Endothelial cell of umbilical vein (primary cell): ENCODE measurements around the gene MARK1. TPM values are rescaled to one million over a fixed set of nuclear protein-coding genes. Genes with fewer than 3 reads are reported as not detected.

ENCODE experiments used
- BruUV-seq: library from RNA; stranded (reverse); fragments of 400-500 nt; replicated peaks from 2 replicates; lab custom pipeline; 2021; lab: Mats Ljungman, UMichigan
- CTCF ChIA-PET: fragments of 300-600, 350-600 bp; sonication (Branson Sonifier 250); formaldehyde crosslinking; loops from one replicate; lab custom pipeline; 2021; ENCODE audit warnings: antibody characterized with exemption, inconsistent platforms; lab: Charles Lee
- POLR2A ChIA-PET: fragments of 300-600, 350-600 bp; sonication (Branson Sonifier 250); formaldehyde crosslinking; loops from one replicate; lab custom pipeline; 2021; ENCODE audit warnings: antibody characterized with exemption, inconsistent platforms; lab: Charles Lee
- DNase-seq: peaks from one replicate; pipeline ENCODE4 v3.0.0-alpha.2; 2011; ENCODE audit warnings: low read depth, low spot score
- FAIRE-seq: peaks from 2 replicates; lab custom pipeline; 2011; peaks lifted over from hg19 to GRCh38; lab: Jason Lieb, UNC
- H2AFZ ChIP-seq: 2 replicates; pipeline ENCODE4 v1.6.0; 2012; ENCODE audit warnings: low read depth, low read length, control low read depth, inconsistent platforms
- H3K27ac ChIP-seq: 2 replicates; pipeline ENCODE4 v1.5.1; 2011; ENCODE audit warnings: low read depth, mild to moderate bottlenecking, control low read depth, low read length, moderate library complexity; ENCODE audit not compliant: insufficient read depth
- H3K27me3 ChIP-seq, 2 experiments: 2 replicates each; pipeline versions ENCODE4 v1.6.0 to v1.6.1; 2011; ENCODE audit warnings: low read length in 2 of 2, mixed read lengths in 1 of 2; ENCODE audit not compliant: control insufficient read depth in 2 of 2, insufficient read depth in 2 of 2
- H3K36me3 ChIP-seq, 2 experiments: 2 replicates in 1 of 2; 3 replicates in 1 of 2; pipeline ENCODE4 v1.5.1; 2011; ENCODE audit warnings: low read length in 2 of 2, mild to moderate bottlenecking in 1 of 2, moderate library complexity in 1 of 2; ENCODE audit not compliant: control insufficient read depth in 2 of 2, insufficient read depth in 2 of 2; ENCODE audit errors: extremely low read depth in 1 of 2
- H3K4me1 ChIP-seq: 3 replicates; pipeline ENCODE4 v1.5.1; 2011; ENCODE audit warnings: mild to moderate bottlenecking, low read length; ENCODE audit not compliant: control insufficient read depth, insufficient read depth; ENCODE audit errors: extremely low read depth
- H3K4me2 ChIP-seq: 2 replicates; pipeline ENCODE4 v1.6.1; 2011; ENCODE audit warnings: low read length, control low read depth, mixed read lengths; ENCODE audit not compliant: insufficient read depth
- H3K4me3 ChIP-seq, 3 experiments: fragments of 200-600 bp in 1 of 3; sonication (generic), shearing (Covaris generic) in 1 of 3; replicated peaks in 1 of 3; 2 replicates each; pipeline ENCODE4 v1.5.1; 2011 to 2016; ENCODE audit warnings: control low read depth in 3 of 3, low read length in 3 of 3, mild to moderate bottlenecking in 2 of 3, inconsistent platforms in 1 of 3, low read depth in 1 of 3, moderate library complexity in 1 of 3; ENCODE audit not compliant: insufficient read depth in 1 of 3
- H3K79me2 ChIP-seq: 2 replicates; pipeline ENCODE4 v1.6.0; 2012; ENCODE audit warnings: low read length, inconsistent platforms; ENCODE audit not compliant: control insufficient read depth, insufficient read depth
- H3K9ac ChIP-seq: replicated peaks from 2 replicates; pipeline ENCODE3; 2011; ENCODE audit warnings: low read length, control low read depth; ENCODE audit not compliant: insufficient read depth; ENCODE audit errors: extremely low read depth
- H3K9me1 ChIP-seq: replicated peaks from 3 replicates; pipeline ENCODE4 v1.6.0; 2011; ENCODE audit warnings: mild to moderate bottlenecking, low read length; ENCODE audit not compliant: control insufficient read depth, insufficient read depth; ENCODE audit errors: extremely low read depth
- H3K9me3 ChIP-seq: replicated peaks from 2 replicates; pipeline ENCODE4 v1.5.1; 2012; ENCODE audit warnings: low read length, inconsistent platforms; ENCODE audit not compliant: control insufficient read depth, insufficient read depth
- H4K20me1 ChIP-seq: replicated peaks from 2 replicates; pipeline ENCODE3; 2011; ENCODE audit warnings: mild to moderate bottlenecking, low read length; ENCODE audit not compliant: control insufficient read depth, insufficient read depth; ENCODE audit errors: extremely low read depth
- CTCF ChIP-seq, 2 donors: IDR thresholded peaks; 1 replicate in 1 of 2; 2 replicates in 1 of 2; pipeline ENCODE4 v1.5.1; 2011; ENCODE audit warnings: low read length in 2 of 2, mild to moderate bottlenecking in 2 of 2, moderate library complexity in 2 of 2, control low read depth in 1 of 2, inconsistent platforms in 1 of 2, low read depth in 1 of 2; ENCODE audit not compliant: insufficient read depth in 1 of 2; ENCODE audit errors: extremely low read depth in 1 of 2
- EZH2 ChIP-seq: IDR thresholded peaks from 2 replicates; pipeline ENCODE4 v1.6.1; 2012; ENCODE audit warnings: borderline replicate concordance, low read depth, mild to moderate bottlenecking, moderate library complexity, low read length, inconsistent platforms; ENCODE audit not compliant: severe bottlenecking
- FOS ChIP-seq: IDR thresholded peaks from 2 replicates; pipeline ENCODE4 v1.6.1; 2011; ENCODE audit warnings: mild to moderate bottlenecking, low read length, moderate library complexity, borderline replicate concordance; ENCODE audit not compliant: insufficient read depth
- GATA2 ChIP-seq: IDR thresholded peaks from 2 replicates; pipeline ENCODE4 v1.7.0; 2011; ENCODE audit warnings: low read depth, mild to moderate bottlenecking, moderate library complexity, mixed read lengths, low read length; ENCODE audit not compliant: insufficient read length, insufficient read depth
- JUN ChIP-seq: IDR thresholded peaks from 2 replicates; pipeline ENCODE4 v1.6.1; 2011; ENCODE audit warnings: borderline replicate concordance, low read depth; ENCODE audit not compliant: insufficient read length, insufficient read depth
- MAX ChIP-seq: IDR thresholded peaks from 2 replicates; pipeline ENCODE4 v1.6.1; 2011; ENCODE audit not compliant: insufficient read depth, insufficient read length
- MYC ChIP-seq: IDR thresholded peaks from one replicate; pipeline ENCODE4 v1.6.1; 2011; ENCODE audit warnings: mild to moderate bottlenecking, low read depth, low read length
- POLR2A ChIP-seq: IDR thresholded peaks from 2 replicates; pipeline ENCODE4 v1.6.1; 2012; ENCODE audit warnings: low read depth, mild to moderate bottlenecking, control low read depth, low read length
- POLR2AphosphoS5 ChIP-seq: IDR thresholded peaks from 2 replicates; pipeline ENCODE4 v1.6.1; 2012; ENCODE audit warnings: low read depth, mild to moderate bottlenecking, control low read depth, low read length, moderate library complexity; ENCODE audit not compliant: insufficient read depth
- dilution Hi-C: fragments of 300-500 bp; cut with MboI; formaldehyde crosslinking; loops from one replicate; pipeline ENCODE4 v1.15.0; 2019; ENCODE audit warnings: low sequenced_read_pairs; ENCODE audit not compliant: extremely low pct_ligation_motif_present
- intact Hi-C: fragments of 100-400 bp; cut with micrococcal nuclease; formaldehyde crosslinking; loops from one replicate; pipeline ENCODE4 v1.10.0; 2022
- polyA plus RNA-seq, 4 experiments: library from polyadenylated mRNA; depleted of rRNA in 3 of 4; stranded (reverse) in 3 of 4; unstranded in 1 of 4; fragments of >200 nt; gene quantifications; 2 replicates each; pipeline versions ENCODE4 v1.2.1 to v1.2.3, GENCODE V29; 2011 to 2012; ENCODE audit warnings: missing spikeins in 1 of 4
- total RNA-seq: library from RNA; stranded (reverse); gene quantifications from 2 replicates; pipeline ENCODE4 v1.2.3, GENCODE V29; 2021

Gene MARK1
- total and polyA plus RNA-seq, 2 donors (not counting 3 experiments of a cell fraction or from before 2014, with no cell fraction given): 1.2 to 5.5 TPM

GRCh38 chr1:220500372-220500771, 27.6 kb upstream of the MARK1 start:
- no peak overlapping the region for H3K9ac ChIP-seq
- no peak overlapping the region for H3K4me3 ChIP-seq
- TF ChIP-seq MYC (no peak), CTCF (IDR thresholded peaks at IDR 0.05; ENCODE audit: extremely low read depth in 1 of 2, insufficient read depth in 1 of 2, low read depth in 1 of 2, low read length in 2 of 2) (no peak), POLR2A (no peak), MAX (no peak), GATA2 (no peak), JUN (no peak), EZH2 (no peak), POLR2AphosphoS5 (no peak), FOS (no peak)
- no peaks in the 10 kb centered on the region for H3K79me2 ChIP-seq
- POLR2A ChIA-PET: no interaction called here
- dilution Hi-C loops (no loop called here), intact Hi-C loops (no loop called here)
- no peaks in the 10 kb centered on the region for H4K20me1 ChIP-seq
- H3K4me1 ChIP-seq: no peaks in the 10 kb centered on the region
- no peak for FAIRE-seq
- H2AFZ ChIP-seq: no peak overlapping the region
- H3K27me3 ChIP-seq: no peaks in the 10 kb centered on the region
- BruUV-seq: no TSS peak
- no peak overlapping the region for H3K27ac ChIP-seq
- no peaks in the 10 kb centered on the region for H3K9me3 ChIP-seq
- H3K4me2 ChIP-seq: no peak overlapping the region
- no peaks in the 10 kb centered on the region for H3K36me3 ChIP-seq
- DNase-seq: no peak
- no peaks in the 10 kb centered on the region for H3K9me1 ChIP-seq
- CTCF ChIA-PET: no interaction called here
